HG03354 (cell line): ENCODE measurements around the gene COA8.
"Not testable (repeated sequence)": the region's sequence is repeated elsewhere in the genome, so short reads cannot be mapped to it uniquely, and the experiment has no call there.

ENCODE experiments used
- ATAC-seq: cut with Tn5 transposase; IDR thresholded peaks from one replicate; pipeline ENCODE4 v1.9.1; 2021; ENCODE audit warnings: mild to moderate bottlenecking; ENCODE audit not compliant: unreplicated experiment, poor library complexity, severe bottlenecking

COA8 gene

DNA sequence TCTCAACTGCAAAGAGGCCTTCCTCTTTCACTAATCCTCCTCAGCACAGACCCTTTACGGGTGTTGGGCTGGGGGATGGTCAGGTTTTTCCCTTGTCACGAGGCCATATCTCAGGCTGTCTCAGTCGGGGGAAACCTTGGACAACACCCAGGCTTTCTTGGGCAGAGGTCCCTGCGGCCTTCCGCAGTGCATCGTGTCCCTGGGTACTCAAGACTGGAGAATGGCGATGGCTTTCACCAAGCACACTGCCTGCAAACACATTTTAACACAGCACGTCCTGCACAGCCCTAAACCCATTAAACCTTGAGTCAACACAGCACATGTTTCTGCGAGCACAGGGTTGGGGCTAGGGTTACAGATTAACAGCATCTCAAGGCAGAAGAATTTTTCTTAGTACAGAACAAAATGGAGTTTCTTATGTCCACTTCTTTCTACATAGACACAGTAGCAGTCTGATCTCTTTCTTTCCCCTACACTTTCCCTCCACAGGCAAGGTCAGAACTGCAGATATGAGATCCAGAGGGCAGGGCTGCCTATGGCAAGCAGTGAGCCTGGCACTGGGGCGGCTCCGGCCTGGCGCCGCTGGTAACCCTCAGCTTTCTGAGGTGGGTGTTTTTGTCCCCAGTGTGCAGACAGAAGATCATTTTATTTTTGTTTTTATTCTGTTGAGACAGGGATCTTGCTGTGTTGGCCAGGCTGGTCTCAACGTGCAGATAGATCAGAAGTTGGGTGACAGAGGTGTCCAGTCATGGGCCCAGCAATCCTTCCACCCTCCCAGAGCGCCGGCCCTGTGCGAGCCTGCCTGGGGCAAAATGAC is 37.1 kb upstream of the COA8 start:
- not testable (repeated sequence) for ATAC-seq

DNA sequence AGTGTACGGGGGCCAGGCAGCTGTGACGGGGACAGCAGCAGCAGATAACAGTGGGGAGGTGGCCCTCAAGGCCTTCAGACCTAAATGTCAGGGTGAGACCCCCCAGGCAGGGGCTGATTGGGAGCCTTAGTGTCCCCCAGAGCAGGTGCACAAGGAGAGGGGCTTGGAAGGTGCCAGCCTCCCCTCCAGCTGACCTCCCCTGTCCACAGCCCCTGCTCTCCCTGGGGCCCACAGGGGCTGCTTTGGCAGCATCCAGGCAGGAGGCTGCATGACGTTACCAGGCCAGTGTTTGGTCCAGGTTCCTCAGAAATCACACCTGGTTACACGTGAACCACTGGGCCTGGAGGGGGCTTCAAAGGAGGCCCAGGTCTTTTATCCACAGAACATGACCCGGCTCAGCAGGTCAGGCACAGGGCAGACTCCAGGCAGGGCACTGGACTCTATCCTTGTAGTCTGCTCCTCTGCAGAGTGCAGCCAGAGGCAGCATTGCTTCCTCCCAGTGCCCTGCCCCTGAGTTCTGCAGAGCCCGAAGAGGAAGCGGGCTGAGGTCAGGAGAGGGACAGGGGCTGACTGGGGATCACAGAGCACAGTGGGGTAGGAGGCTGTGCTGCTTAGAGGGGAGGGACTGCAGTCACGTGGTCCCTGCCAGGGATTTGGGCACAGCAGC is 36.4 kb upstream of the COA8 start:
- no peak for ATAC-seq

DNA sequence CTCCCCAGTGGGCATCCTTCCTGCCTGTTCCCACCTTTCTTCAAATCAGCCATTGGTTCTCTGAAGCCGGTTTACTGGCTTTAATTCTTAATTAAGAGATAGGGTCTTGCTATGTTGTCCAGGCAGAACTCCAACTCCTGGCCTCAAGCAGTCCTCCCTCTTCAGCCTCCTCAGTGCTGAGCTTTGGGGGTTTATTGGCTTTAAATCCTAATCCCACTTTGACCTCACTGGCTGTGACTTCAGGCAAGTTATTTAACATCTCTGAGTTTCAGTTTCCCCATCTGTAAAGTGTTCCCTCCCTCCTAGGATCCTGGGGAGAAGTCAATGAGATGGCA is 35.9 kb upstream of the COA8 start:
- ATAC-seq = no peak

DNA sequence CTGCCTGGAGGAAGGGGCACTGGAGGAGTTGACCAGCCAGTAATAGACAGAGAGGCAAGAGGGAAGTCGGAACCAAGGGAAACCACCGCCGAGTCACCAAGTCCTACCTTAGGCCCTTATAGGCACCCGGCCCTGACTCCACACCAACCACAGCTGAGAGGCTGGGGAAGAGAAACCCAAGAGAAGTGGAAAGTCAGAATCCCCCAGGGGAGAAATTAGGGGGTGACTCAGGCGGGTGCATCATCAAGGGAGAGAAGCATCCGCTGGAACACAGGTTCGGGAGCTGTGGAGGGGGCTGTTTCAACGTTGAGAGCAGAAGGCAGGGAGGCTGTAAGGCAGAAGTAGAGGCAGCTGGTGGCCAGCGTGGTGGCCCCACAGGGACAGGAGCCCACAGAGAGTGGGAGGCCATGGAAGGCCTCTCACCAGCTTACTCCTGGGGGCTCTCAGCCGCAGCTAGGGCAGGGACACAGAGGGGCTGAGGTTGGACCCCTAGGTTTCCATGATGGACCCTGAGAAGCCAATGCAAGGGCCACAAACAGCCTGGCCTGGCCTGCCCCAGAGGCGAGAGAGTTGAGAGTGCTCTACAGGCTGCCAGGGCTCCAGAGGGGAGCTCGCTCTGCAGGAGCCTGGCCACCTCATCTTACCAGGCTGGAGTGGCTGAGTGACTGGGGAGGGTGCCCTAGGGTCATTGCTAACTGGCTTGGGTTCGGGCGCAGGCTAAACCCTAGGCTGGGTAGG is 35.2 kb upstream of the COA8 start:
- peak; percentile 67 for ATAC-seq

DNA sequence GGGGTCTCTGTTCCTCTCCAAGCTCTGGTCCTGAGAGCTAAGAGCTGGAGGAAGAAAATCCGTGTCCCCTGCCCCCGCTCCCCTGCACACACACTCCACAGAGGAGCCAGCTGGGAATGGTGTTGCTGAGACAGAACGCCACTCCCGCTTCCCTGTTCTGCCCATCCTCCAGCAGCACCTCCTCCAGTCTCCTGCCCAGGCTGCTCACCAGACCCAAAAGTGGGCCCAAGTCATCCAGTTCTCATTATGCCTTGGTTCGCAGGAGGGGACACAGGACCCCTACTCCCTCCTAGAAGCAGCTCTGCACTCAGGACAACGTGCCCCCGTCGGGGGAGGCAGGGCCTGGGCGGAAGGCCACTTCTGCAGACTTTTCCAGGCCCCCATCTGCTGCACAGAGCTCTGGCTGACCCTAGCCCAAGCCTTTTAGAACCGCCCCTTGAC is 34.6 kb upstream of the COA8 start:
- no peak for ATAC-seq

DNA sequence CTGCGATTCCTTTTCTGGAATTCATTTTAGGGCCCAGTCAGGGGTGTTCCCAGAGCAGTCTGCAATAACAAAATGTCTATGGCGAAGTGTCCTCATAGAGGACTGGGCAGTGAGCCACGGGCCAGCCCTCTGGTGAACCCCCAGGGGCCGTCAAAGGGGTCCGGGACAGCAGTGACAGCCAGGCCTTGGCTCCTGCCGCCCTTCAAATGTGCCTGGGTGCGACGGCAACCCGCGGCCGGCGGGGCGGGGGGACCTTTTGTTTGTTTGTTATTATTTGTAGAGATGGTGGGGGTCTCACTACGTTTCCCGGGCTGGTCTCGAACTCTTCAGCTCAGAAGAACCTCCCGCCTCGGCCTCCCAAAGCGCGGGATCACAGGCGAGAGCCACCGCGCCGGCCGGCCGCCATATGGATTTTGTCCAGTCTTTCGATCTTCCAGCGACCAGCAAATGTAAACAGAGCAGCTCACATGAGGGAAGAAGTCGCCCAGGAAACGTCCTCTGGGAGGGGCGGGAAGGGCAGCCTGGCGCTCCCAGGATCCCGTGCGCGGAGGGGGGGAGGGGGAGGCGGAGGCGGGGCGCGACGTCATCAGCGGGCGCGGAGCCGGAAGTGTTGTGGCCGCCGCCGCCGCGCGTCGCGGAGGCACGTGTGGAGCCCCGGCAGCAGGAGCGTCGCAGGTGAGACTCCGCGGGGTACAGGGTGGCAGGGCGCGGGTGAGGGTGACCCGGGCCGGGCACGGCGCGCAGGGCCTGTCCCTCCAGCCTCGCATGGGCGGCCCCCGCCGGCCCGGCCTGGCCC is 34.0 kb upstream of the COA8 start, which contains the start of gene TRMT61A:
Gene TRMT61A (plus strand): TSS at position 610 of the 796 bp plus-strand sequence. CDS start 783 bp downstream, outside the sequence.
- peak; percentile 51 for ATAC-seq

DNA sequence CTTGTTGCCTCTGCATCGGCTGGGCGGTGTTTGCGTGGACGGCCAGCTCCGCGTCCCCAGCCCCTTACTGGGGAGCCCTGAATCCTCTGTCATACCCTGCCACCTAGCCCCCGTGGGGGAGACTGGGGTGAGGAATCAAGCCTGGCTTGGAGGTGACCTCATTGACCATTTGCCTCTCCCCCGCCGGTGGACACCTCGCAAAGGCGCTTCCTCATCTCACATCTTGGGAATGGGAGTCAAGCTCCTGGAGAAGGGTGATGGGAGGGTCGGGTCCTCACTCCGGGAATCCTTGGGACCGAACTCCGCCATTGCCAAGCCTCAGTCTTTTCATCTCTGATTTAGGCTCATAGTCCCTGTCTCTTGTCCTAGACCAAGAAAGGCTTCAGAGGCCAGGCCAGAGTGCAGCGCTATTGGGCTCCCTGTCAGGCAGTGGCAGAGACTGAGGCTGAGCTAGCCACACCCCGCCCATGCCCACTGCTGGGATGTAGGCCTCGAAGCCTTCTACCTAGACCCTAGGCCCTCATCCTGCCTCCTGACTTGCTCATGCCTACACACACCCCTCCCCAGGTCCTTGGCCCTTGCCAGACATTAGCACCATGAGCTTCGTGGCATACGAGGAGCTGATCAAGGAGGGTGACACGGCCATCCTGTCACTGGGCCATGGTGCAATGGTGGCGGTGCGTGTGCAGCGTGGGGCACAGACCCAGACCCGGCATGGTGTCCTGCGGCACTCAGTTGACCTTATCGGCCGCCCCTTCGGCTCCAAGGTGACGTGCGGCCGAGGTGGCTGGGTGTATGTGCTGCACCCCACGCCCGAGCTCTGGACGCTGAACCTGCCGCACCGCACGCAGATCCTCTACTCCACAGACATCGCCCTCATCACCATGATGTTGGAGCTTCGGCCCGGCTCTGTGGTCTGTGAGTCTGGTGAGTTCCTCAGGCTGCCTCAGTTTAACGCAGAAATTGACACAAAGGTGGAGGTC is 33.1 kb upstream of the COA8 start:
- ATAC-seq = peak; percentile 4

DNA sequence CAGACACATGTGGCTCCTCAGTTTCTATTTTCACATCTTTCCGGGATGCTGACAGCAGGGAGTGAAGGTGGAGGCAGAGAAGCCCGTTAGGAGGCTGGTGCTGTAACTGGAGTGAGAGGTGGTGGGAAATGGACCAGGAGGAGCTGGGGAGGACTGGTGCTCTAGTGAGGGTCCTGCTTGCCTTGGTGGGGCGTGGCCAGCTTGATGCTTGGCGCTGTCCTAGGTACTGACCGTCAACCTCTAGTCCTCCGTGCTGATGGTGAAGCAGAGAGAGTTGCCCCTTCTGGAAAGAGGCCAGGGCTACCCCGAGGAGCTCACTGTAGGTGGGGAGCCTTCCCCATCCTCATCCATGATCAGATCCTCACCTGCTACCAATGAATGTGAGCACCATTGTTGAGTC is 32.4 kb upstream of the COA8 start:
- no peak for ATAC-seq

DNA sequence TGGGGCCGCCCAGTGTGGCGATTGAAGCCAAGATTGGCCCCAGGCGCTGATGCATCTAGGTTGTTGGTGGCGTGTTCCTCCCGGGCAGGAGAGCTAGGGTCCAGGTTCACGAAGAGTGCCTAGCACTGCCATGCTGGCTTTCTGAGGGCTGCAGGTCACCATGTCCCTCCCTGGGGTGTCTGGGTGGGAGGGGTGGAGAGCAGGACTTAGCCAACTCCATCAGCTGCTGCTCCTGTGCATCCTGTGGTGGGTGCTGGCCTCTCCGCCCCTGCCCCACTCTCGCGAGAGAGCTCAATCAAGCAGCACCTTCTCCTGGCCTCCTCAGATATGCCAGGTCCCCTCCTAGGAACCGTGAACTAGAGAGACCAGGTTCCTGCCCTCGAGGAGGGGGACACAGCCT is 31.9 kb upstream of the COA8 start:
- ATAC-seq = no peak

DNA sequence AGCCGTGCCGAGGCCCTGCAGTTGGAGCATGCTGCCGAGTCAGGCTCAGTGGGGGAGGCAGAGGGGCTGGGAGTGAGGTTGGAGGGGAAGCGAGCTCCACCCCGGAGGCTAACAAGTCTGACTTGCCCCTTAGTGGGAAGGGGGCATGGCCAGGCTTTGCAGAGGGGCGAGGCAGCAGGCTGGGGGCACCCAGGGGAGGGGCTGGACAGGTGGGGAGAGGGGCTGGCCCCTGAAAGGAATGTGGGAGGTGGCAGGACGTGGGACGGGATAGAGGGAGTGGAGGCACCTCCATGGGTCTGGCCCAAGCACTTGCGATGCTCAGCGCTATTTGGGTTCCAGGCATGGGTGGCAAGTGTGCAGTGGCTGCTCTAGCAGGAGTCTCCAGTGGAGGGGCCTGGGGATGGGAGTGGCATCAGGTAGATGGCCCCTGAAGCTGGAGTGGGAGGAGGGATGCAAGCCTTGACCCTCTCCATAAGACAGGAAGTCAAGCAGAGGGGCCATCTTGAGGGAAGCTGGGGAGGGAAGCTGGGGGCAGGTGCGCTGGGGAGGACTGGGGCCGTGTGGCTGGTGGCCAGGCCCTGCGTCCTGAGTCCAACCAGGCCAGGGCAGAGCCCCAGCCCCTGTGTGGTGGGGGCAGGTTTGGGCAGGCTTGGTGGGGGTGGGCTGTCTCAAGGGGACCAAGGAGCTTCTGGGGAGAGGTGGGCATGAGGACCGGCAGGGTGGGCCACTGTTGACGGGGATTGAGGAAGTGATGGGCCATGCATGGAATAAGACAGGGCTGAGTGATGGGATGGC is 31.1 kb upstream of the COA8 start:
- no peak for ATAC-seq

DNA sequence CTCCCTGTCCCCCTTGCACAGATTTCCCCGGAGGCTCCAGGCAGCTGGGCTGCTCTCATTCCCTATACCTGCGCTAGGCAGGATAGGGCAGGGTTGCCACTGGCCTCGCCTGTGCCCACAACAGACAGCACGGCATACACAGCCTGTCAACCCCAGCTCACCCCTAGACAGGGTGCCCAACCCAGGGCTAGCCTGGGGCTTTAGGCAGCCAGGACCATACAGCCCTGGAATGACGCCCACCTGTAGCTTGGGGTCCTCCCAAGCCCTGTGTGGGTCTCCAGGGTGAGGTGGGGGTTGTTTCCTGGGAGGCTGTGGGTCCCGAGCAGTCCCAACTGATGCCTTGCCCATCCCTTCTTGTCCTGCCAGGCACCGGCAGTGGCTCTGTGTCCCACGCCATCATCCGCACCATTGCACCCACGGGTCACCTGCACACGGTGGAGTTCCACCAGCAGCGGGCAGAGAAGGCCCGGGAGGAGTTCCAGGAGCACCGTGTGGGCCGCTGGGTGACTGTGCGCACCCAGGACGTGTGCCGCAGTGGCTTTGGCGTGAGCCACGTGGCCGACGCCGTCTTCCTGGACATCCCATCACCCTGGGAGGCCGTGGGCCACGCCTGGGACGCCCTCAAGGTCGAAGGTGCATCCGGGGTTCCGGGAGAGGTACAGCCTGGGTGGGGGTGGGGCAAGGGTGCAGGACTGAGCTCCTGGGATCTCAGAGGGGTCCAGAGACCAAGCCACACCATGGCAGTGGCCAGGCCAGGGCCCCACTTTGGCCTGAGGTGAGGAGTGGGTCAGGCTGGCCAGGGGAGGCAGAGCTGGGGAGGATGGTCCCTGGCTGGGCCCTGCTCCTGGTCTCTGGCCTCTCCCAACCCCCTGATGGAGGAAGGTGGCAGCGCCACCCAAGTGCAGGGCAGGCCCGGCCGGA is 30.3 kb upstream of the COA8 start:
- ATAC-seq = no peak

DNA sequence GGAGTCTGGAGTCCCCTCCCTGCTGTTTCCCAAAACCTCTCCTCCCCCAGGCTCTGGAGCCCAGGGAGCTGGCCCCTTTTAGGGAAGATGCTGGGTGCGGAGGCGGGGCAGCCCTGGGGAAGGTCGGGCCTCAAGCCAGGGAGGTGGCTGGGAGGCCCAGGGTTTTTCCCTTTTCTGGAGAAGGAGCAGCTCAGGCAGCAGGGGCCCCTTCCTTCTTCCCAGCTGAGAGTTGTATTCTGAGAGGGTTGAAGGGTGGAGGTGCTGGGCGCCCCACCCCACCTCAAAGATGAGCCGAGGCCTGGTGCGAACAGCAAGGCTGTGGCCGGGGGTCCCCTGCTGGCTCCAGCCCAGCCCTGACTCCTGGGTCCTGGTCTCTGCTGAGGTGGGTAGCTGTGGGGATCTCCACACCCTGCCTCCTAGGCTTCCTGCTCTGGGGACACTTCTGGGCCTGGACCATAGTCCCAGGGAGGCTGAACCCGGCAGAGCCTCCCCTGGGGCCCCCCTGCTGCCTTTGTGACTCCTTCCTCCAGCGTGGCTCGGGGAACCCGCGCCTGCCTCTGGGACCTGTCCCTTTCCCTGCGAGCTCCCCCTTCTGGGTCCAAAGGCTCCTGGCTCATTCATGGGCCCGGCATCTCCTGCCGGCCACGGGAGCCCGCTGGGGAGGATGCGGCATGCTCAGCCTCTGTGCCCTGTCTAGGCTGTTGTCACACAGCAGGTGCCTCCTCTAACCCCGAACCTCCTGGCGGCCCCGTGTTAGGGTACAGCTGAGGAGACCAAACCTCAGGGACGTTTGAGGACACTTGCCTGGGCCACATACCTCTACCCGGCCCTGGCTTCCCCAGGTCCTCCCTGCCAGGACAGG is 29.4 kb upstream of the COA8 start:
- no peak for ATAC-seq

DNA sequence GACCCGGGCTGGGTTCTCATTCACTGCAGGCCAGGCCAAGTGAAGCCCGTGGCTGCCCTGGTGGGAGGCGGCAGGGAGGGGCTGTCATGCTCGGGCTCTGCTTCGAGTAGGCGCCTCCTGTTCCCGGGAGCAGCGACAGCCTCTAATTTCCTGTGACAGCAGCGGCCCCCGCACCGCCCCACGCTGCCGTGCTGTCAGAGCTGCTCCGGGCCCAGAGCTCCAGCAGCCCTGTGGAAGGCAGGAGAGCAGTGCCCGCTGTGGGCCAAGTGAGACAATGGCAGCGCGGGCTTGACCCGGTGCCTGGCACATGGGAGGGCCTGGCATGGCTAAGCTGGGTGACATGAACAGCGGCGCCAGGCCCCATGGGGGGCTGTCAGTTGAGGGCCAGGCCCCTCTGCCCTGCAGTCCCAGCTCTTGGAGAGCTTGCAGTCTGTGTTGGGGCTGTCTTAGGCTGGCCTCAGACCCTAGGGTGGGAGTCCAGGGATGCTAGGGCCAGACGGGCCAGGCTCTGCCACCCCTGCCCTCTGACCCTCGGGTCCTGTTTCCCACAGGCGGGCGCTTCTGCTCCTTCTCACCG is 28.7 kb upstream of the COA8 start:
- no peak for ATAC-seq

DNA sequence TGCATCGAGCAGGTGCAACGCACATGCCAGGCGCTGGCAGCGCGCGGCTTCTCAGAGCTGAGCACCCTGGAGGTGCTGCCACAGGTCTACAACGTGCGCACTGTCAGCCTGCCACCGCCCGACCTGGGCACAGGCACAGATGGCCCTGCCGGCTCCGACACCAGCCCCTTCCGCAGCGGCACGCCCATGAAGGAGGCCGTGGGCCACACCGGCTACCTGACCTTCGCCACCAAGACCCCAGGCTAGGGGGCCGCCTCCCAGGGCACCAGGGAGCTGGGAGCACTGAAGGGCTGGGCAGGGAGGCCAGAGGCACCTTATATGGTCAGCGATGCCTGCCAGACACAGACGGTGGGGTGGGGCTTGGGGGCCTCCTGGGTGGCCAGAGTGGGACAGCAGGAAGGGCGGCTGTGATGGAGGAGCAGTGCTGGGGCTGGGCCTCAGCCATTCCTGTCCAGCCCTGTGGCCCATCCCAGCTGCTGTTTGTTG is 28.1 kb upstream of the COA8 start:
- no peak for ATAC-seq

DNA sequence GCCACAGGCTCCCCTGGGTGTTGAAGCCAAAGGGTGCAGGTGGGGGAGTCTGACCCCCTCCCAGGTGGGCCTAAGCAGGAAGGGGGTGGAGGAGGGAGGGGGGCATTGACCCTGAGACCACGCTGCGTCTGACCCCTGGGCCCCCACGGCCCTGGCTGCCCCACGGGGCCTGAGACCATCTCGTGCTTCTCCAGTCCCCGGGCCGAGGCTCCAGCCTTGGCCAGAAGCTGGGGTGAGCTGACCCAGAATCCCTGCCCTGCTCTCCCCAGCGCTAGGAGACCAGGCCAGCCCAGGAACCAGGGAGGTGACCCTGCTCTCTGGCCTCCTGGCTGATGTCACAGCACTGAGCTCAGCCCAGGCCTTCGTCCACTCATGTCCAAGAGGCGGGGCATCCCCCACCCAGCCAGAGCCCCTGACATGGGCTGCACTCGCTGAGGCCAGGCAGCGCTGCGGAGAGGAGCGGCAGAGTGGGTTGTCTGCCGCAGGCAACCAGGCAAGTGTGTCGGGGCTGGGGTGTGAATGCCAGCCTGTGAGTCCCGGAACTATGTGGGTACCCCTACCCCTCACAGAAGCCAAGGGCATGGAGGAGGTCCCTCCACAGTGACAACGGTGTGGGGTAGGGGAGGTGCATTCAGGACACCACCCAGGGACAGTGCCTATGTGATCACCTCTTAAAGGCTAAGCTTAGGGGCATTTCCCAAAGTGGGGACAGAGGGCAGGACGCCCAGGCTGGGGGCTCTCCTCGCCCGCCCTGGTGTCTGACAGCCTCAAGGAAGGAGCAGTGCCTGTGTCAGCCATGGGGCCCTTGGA is 27.5 kb upstream of the COA8 start:
- ATAC-seq = no peak
